ENCODE data around the gene DEAF1. TPM values are rescaled to one million over a fixed set of nuclear protein-coding genes. Genes with fewer than 3 reads are reported as not detected.

The DEAF1 gene
- total RNA-seq, 2 donors from 2014 or later, result 21.7 to 25.8 TPM

DNA sequence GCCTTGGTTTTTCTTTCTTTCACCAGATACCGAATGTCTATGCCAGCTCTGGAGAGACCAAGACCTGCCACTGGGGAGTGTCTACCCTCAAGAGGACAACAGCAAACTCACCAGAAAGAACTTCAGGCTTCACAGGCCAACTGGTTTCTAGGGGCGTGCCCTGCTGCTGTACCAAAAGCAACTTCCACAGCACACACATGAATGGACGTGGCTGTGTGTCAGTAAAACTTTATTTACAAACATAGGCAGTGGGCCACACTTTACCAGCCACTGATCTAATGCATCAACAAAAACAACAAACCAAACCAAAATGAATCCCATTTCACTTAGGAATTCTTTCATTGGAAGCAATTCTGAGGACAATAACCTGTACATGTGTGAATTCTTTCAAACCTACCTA is 16.7 kb downstream of the DEAF1 start:
- peaks cover 4% of the 10 kb centered on the region for H3K36me3 ChIP-seq
- TF ChIP-seq, protein P1, sequence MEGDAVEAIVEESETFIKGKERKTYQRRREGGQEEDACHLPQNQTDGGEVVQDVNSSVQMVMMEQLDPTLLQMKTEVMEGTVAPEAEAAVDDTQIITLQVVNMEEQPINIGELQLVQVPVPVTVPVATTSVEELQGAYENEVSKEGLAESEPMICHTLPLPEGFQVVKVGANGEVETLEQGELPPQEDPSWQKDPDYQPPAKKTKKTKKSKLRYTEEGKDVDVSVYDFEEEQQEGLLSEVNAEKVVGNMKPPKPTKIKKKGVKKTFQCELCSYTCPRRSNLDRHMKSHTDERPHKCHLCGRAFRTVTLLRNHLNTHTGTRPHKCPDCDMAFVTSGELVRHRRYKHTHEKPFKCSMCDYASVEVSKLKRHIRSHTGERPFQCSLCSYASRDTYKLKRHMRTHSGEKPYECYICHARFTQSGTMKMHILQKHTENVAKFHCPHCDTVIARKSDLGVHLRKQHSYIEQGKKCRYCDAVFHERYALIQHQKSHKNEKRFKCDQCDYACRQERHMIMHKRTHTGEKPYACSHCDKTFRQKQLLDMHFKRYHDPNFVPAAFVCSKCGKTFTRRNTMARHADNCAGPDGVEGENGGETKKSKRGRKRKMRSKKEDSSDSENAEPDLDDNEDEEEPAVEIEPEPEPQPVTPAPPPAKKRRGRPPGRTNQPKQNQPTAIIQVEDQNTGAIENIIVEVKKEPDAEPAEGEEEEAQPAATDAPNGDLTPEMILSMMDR (IDR thresholded peaks at IDR 0.05), result no peak
- no peaks in the 10 kb centered on the region for H3K4me1 ChIP-seq
- no peak overlapping the region for H3K4me3 ChIP-seq
- H3K27ac ChIP-seq, result no peak overlapping the region
- no peaks in the 10 kb centered on the region for H3K9me3 ChIP-seq
- H3K9ac ChIP-seq (ENCODE audit: low read depth in 2 of 2, low read length in 2 of 2), result no peak overlapping the region
- no peak for DNase-seq
- H3K27me3 ChIP-seq, result no peaks in the 10 kb centered on the region
- intact Hi-C loops (cut with DNase I), result no loop called here

DNA sequence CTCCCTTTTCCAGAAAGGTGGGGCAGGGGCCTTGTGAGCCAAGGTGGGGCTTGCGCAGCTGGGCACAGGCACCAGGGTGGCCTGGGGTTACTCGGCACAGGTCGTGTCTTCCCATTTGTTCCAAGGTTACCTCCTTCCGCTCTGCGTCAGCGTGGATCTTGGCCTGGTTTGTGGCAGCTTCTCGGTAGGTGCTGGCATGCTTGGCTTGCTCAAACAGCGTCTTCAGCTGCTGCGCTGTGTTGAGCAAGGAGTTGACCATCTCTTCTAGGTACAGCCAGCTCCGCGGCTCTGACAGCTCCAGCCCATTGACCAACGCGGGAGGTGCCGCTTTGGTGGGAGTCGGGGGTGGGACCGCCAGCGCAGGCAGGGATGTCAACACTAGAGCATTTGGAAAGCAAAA is 20.6 kb downstream of the DEAF1 start:
- Histone ChIP-seq H3K9ac (ENCODE audit: low read depth in 2 of 2, low read length in 2 of 2) (no peak overlapping the region), H3K36me3 (peaks cover 4% of the 10 kb centered on the region)

DNA sequence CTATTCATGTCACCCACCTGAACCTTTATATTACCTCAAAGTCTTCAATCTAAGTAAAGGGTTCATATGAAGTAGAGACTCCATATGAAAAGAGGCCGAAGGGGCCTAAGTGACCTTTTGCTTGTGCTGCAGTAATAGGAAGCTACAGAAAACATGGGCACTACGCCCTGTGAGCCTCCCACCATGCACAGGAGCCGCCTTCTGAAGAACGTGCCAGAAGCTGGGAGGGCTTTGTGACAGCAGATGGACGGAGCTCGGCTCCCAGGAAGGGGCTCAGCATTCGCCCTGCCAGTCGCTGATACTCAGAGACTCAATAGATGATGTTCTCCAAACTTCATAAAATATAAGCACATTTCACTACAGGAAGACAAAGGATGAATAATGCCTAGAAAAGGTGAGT is 21.2 kb downstream of the DEAF1 start:
- no peak for DNase-seq
- Histone ChIP-seq H3K4me3 (no peak overlapping the region), H3K4me1 (no peaks in the 10 kb centered on the region), H3K9ac (ENCODE audit: low read depth in 2 of 2, low read length in 2 of 2) (no peak overlapping the region), H3K36me3 (peaks cover 4% of the 10 kb centered on the region), H3K27me3 (no peaks in the 10 kb centered on the region), H3K9me3 (no peaks in the 10 kb centered on the region), H3K27ac (no peak overlapping the region)
- TF ChIP-seq, protein P1 (IDR thresholded peaks at IDR 0.05), result no peak
- intact Hi-C loops (cut with DNase I), result no loop called here

More for the DNA sequence above, 20.6 kb downstream of the DEAF1 start:
- H3K9me3 ChIP-seq, result no peaks in the 10 kb centered on the region
- H3K27ac ChIP-seq, result no peak overlapping the region
- intact Hi-C loops (cut with DNase I), result no loop called here
- no peak overlapping the region for H3K4me3 ChIP-seq
- no peaks in the 10 kb centered on the region for H3K27me3 ChIP-seq
- DNase-seq, result no peak
- no peaks in the 10 kb centered on the region for H3K4me1 ChIP-seq
- TF ChIP-seq, protein P1 (IDR thresholded peaks at IDR 0.05), result no peak

DNA sequence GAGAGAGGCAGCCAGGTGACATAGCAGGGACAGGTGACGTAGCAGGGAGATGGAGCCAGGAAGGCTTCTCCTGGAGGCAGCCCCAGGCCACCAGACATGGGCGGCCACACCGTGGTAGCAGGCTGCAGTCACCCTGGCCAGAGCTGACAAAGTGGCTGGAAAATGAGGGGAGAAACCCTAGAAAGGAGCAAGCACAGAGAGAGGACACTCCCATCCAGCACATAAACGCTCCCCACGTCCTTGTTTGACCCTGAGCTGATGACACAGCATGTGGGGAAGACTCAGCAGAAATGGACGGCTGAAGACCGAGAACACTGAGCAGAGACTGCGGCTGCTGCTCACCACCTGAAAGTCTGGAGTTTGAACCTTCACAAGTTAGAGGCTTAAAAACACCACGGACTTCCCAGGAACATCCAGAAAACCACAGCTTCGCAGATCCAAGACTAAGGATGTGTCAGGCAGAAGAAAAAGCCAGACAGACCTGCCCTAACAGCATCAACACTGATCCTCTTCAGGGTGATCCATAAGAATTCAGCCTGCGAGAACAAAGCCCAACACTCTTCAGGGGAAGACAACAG is 29.2 kb downstream of the DEAF1 start:
- Histone ChIP-seq H3K4me1 (no peaks in the 10 kb centered on the region), H3K4me3 (no peak overlapping the region), H3K27me3 (no peaks in the 10 kb centered on the region), H3K36me3 (no peaks in the 10 kb centered on the region), H3K9ac (ENCODE audit: low read depth in 2 of 2, low read length in 2 of 2) (no peak overlapping the region), H3K27ac (peak overlapping the region; percentile 44), H3K9me3 (no peaks in the 10 kb centered on the region)
- intact Hi-C loops (cut with DNase I), result no loop called here
- TF ChIP-seq, protein P1 (IDR thresholded peaks at IDR 0.05), result no peak
- no peak for DNase-seq

DNA sequence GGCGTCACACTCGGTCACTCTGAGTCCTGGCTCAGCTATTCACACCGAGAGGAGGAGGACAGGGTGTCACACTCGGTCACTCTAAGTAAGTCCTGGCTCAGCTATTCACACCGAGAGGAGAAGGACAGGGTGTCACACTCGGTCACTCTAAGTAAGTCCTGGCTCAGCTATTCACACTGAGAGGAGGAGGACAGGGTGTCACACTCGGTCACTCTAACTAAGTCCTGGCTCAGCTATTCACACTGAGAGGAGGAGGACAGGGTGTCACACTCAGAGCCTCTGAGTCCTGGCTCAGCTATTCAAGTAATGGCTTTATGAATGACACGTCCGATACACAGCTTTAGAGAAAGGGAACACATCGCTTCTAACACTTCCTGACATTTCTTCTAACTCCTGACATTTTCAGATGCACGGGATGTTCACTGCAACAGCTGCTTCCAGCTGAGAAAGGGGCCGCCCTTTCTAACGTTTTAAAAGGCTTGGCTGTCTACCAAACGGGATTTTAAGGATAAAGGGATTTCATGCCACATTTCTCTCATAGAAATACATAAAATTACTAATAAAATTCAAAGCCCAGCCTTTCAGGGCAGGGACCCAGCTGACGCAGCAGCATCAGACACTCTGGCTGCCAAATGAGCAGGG is 29.8 kb downstream of the DEAF1 start:
- Histone ChIP-seq H3K27ac (peak overlapping the region; percentile 44), H3K4me3 (no peak overlapping the region), H3K36me3 (no peaks in the 10 kb centered on the region), H3K4me1 (no peaks in the 10 kb centered on the region), H3K9me3 (no peaks in the 10 kb centered on the region), H3K27me3 (no peaks in the 10 kb centered on the region), H3K9ac (ENCODE audit: low read depth in 2 of 2, low read length in 2 of 2) (no peak overlapping the region)
- TF ChIP-seq, protein P1 (IDR thresholded peaks at IDR 0.05), result no peak
- DNase-seq, result no peak
- intact Hi-C loops (cut with DNase I), result no loop called here
